Liver (tissue), 3 donors: ENCODE results near the gene NEK8.

ENCODE experiments used
- FOXA2 ChIP-seq: IDR thresholded peaks from 2 replicates; pipeline ENCODE4 v1.6.1; 2016; ENCODE audit warnings: antibody characterized with exemption
- JUND ChIP-seq, 2 donors: IDR thresholded peaks; 2 replicates each; pipeline ENCODE4 v1.6.1; 2016; ENCODE audit warnings: antibody characterized with exemption in 2 of 2
- MAX ChIP-seq: IDR thresholded peaks from 2 replicates; pipeline ENCODE4 v1.6.1; 2016; ENCODE audit warnings: antibody characterized with exemption
- NR2F2 ChIP-seq: IDR thresholded peaks from 2 replicates; pipeline ENCODE4 v1.6.1; 2016; ENCODE audit warnings: antibody characterized with exemption
- RXRA ChIP-seq, 2 donors: IDR thresholded peaks; 2 replicates each; pipeline ENCODE4 v1.6.1; 2017 to 2018; ENCODE audit warnings: antibody characterized with exemption in 2 of 2, mild to moderate bottlenecking in 1 of 2
- TAF1 ChIP-seq: conservative IDR thresholded peaks from 2 replicates; pipeline ENCODE4 v1.6.1; 2016; ENCODE audit warnings: antibody characterized with exemption, mild to moderate bottlenecking
- YY1 ChIP-seq: IDR thresholded peaks from 2 replicates; pipeline ENCODE4 v1.6.1; 2016; ENCODE audit warnings: antibody characterized with exemption, mild to moderate bottlenecking
- TF ChIP-seq, protein P1 (sequence below): fragments of 150-350 bp; IDR thresholded peaks from 2 replicates; pipeline ENCODE4 v1.5.1; 2017; ENCODE audit warnings: improper control_type of control experiment, low read depth, low read length; ENCODE audit not compliant: missing input control
- TF ChIP-seq, protein P2 (sequence below): IDR thresholded peaks from 2 replicates; pipeline ENCODE4 v1.6.1; 2016; ENCODE audit warnings: antibody characterized with exemption
- TF ChIP-seq, protein P3 (sequence below): IDR thresholded peaks from 2 replicates; pipeline ENCODE4 v1.6.1; 2016; ENCODE audit warnings: antibody characterized with exemption
- donor health status: healthy.
- donor health status: healthy.

- no peak for TF ChIP-seq MAX
- TF ChIP-seq, protein P1, sequence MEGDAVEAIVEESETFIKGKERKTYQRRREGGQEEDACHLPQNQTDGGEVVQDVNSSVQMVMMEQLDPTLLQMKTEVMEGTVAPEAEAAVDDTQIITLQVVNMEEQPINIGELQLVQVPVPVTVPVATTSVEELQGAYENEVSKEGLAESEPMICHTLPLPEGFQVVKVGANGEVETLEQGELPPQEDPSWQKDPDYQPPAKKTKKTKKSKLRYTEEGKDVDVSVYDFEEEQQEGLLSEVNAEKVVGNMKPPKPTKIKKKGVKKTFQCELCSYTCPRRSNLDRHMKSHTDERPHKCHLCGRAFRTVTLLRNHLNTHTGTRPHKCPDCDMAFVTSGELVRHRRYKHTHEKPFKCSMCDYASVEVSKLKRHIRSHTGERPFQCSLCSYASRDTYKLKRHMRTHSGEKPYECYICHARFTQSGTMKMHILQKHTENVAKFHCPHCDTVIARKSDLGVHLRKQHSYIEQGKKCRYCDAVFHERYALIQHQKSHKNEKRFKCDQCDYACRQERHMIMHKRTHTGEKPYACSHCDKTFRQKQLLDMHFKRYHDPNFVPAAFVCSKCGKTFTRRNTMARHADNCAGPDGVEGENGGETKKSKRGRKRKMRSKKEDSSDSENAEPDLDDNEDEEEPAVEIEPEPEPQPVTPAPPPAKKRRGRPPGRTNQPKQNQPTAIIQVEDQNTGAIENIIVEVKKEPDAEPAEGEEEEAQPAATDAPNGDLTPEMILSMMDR, result no peak
- no peak for TF ChIP-seq YY1
- no peak for TF ChIP-seq RXRA (IDR thresholded peaks at IDR 0.05)
- TF ChIP-seq, protein P2, sequence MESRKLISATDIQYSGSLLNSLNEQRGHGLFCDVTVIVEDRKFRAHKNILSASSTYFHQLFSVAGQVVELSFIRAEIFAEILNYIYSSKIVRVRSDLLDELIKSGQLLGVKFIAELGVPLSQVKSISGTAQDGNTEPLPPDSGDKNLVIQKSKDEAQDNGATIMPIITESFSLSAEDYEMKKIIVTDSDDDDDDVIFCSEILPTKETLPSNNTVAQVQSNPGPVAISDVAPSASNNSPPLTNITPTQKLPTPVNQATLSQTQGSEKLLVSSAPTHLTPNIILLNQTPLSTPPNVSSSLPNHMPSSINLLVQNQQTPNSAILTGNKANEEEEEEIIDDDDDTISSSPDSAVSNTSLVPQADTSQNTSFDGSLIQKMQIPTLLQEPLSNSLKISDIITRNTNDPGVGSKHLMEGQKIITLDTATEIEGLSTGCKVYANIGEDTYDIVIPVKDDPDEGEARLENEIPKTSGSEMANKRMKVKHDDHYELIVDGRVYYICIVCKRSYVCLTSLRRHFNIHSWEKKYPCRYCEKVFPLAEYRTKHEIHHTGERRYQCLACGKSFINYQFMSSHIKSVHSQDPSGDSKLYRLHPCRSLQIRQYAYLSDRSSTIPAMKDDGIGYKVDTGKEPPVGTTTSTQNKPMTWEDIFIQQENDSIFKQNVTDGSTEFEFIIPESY, result no peak
- no peak for TF ChIP-seq TAF1
- no peak for TF ChIP-seq FOXA2
- TF ChIP-seq JUND (IDR thresholded peaks at IDR 0.05), result no peak
- TF ChIP-seq NR2F2, result no peak
- TF ChIP-seq, protein P3, sequence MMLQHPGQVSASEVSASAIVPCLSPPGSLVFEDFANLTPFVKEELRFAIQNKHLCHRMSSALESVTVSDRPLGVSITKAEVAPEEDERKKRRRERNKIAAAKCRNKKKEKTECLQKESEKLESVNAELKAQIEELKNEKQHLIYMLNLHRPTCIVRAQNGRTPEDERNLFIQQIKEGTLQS, result no peak
These were observed 23.4 kb upstream of the NEK8 start for GRCh38 chr17:28705074-28705659.
